ENCODE results near the gene DCP2.

DNA sequence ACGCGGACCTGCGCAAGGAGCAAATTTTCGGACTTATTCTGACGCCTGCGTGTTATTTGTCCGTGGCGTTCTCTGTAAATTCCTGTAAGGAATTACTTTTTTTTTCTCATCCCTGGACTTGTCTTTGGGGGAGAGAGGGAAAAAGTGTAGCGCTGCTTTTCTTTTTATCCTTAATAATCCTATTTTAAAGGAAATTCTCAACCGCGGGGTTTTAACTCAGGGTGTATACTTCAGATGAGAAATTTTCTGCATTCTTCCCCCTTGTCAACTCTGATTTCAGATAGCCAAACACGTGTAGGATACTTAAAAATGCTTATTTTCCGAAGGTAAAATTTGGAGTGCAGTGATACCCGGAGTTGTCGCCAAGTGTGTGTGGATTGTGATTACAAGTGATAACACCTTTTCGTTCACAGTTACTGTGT, 853 bp downstream of the DCP2 start:
- TF ChIP-seq, protein P1, sequence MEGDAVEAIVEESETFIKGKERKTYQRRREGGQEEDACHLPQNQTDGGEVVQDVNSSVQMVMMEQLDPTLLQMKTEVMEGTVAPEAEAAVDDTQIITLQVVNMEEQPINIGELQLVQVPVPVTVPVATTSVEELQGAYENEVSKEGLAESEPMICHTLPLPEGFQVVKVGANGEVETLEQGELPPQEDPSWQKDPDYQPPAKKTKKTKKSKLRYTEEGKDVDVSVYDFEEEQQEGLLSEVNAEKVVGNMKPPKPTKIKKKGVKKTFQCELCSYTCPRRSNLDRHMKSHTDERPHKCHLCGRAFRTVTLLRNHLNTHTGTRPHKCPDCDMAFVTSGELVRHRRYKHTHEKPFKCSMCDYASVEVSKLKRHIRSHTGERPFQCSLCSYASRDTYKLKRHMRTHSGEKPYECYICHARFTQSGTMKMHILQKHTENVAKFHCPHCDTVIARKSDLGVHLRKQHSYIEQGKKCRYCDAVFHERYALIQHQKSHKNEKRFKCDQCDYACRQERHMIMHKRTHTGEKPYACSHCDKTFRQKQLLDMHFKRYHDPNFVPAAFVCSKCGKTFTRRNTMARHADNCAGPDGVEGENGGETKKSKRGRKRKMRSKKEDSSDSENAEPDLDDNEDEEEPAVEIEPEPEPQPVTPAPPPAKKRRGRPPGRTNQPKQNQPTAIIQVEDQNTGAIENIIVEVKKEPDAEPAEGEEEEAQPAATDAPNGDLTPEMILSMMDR (IDR thresholded peaks at IDR 0.05): no peak
- no peak for TF ChIP-seq POLR2A (IDR thresholded peaks at IDR 0.05)

Measured in lower leg skin (tissue), 3 donors.